A549 (cell line): ENCODE measurements around the gene PKHD1.

Source experiments
- BCL3 ChIP-seq: fragments of >200 bp; sonication (Bioruptor Twin); formaldehyde crosslinking; IDR thresholded peaks from 3 replicates; pipeline ENCODE4 v1.6.1; 2016
- CTCF ChIP-seq: fragments of >200 bp; sonication (Bioruptor Twin); formaldehyde crosslinking; IDR thresholded peaks from 3 replicates; pipeline ENCODE4 v1.5.1; 2016
- EP300 ChIP-seq, 2 experiments: fragments of >200 bp; sonication (Bioruptor Twin); formaldehyde crosslinking; IDR thresholded peaks; 2 replicates in 1 of 2; 3 replicates in 1 of 2; pipeline ENCODE4 v1.6.1; 2016 to 2017
- JUN ChIP-seq, 2 experiments: fragments of >200 bp; sonication (Bioruptor Twin); formaldehyde crosslinking; IDR thresholded peaks; 2 replicates in 1 of 2; 3 replicates in 1 of 2; pipeline ENCODE4 v1.6.1; 2016 to 2017
- KDM5A ChIP-seq: fragments of 200-600 bp; sonication (generic); IDR thresholded peaks from 2 replicates; pipeline ENCODE4 v1.6.1; 2016; ENCODE audit warnings: antibody characterized with exemption, mild to moderate bottlenecking
- MAZ ChIP-seq: fragments of 150-350 bp; IDR thresholded peaks from 2 replicates; pipeline ENCODE4 v1.6.1; 2014; ENCODE audit warnings: antibody characterized with exemption, low read depth, low read length, borderline replicate concordance
- NPAS2 ChIP-seq: fragments of 250-450 bp; sonication (Bioruptor Pico); IDR thresholded peaks from 2 replicates; pipeline ENCODE4 v1.8.0; 2022; ENCODE audit warnings: mild to moderate bottlenecking, moderate library complexity, borderline replicate concordance
- PHF8 ChIP-seq: fragments of 200-600 bp; sonication (generic); IDR thresholded peaks from 2 replicates; pipeline ENCODE4 v1.6.1; 2016; ENCODE audit warnings: low read depth, mild to moderate bottlenecking, antibody characterized with exemption, moderate library complexity, borderline replicate concordance
- POLR2A ChIP-seq: IDR thresholded peaks from 2 replicates; pipeline ENCODE4 v1.6.1; 2012; ENCODE audit warnings: mild to moderate bottlenecking, low read length
- RAD21 ChIP-seq, 2 experiments: fragments of >200 bp in 1 of 2; sonication (Bioruptor Twin) in 1 of 2; formaldehyde crosslinking in 1 of 2; IDR thresholded peaks in 1 of 2; conservative IDR thresholded peaks in 1 of 2; 2 replicates in 1 of 2; 3 replicates in 1 of 2; pipeline ENCODE4 v1.6.1; 2012 to 2018; ENCODE audit warnings: inconsistent platforms in 1 of 2
- RCOR1 ChIP-seq: fragments of 150-350 bp; IDR thresholded peaks from 2 replicates; pipeline ENCODE4 v1.6.1; 2014; ENCODE audit warnings: antibody characterized with exemption, low read length, low read depth
- ZFP36 ChIP-seq: fragments of 450-650 bp; IDR thresholded peaks from 2 replicates; pipeline ENCODE4 v1.6.1; 2014; ENCODE audit warnings: borderline replicate concordance; ENCODE audit not compliant: partially characterized antibody
- ZNF302 ChIP-seq: fragments of 250-450 bp; sonication (Bioruptor Pico); IDR thresholded peaks from 2 replicates; pipeline ENCODE4 v1.9.0; 2021; ENCODE audit warnings: inconsistent platforms, mild to moderate bottlenecking, moderate library complexity

- TF ChIP-seq JUN (IDR thresholded peaks at IDR 0.05) = no peak
- no peak for TF ChIP-seq MAZ
- TF ChIP-seq CTCF = no peak
- TF ChIP-seq RCOR1 = no peak
- no peak for TF ChIP-seq PHF8
- TF ChIP-seq POLR2A = no peak
- no peak for TF ChIP-seq KDM5A
- TF ChIP-seq EP300 (IDR thresholded peaks at IDR 0.05) = no peak
- no peak for TF ChIP-seq RAD21 (conservative IDR thresholded peaks at IDR 0.05 in 1 of 2, IDR thresholded peaks at IDR 0.05 in 1 of 2)
- TF ChIP-seq BCL3 = no peak
- no peak for TF ChIP-seq ZNF302 (CRISPR knock-in tag)
- no peak for TF ChIP-seq NPAS2 (CRISPR knock-in tag)
- TF ChIP-seq ZFP36 = no peak
These were observed 34.2 kb downstream of the PKHD1 start for GRCh38 chr6:52053038-52053695.
